ENCODE measurements around the gene TMTC1.
"Not testable (repeated sequence)": the region's sequence is repeated elsewhere in the genome, so short reads cannot be mapped to it uniquely, and the experiment has no call there.

Gene TMTC1

DNA sequence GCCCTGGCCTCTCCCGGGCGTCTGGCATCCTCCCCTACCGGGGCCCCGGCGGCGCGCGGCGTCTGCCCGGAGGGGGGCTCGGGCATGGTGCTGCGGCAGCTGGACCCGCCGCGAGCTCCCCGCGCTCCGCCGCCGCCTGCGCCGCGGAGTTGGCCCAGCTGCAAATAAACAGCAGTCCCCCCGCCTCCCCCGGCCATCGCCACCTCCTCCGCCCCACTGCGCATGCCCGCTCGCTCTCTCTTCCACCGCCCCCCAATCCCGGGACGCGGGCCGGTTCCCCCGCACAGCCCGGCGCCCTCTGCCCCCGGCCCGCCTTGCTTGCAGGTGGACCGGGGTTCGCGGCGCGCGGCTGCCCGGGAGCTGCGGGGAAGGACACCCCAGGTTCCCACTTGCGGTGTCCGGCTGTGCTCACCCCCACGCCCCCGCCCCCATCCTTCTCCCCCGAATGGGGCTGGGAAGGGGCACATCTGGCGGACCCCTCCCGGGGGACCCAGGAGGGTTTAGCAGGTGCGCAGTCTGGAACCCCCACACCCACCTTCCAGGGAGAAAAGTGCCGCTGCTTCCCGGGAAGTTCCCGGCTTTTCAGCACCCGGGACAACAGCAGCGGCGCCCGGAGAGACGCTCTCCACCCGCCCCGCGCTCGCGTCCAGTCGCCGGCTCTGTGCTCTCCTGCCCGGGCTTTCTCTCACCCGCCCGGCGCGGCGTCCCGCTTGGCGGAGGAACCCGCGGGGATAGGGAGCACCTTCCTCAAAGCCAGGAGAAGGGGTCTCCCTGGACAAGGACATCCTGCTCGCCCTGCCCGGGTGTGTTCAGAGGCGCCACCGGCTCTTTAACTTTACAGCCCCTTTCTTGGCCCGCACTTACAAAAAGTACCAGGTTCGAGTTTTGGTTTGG, at the start of gene TMTC1:
Gene TMTC1 (minus strand): TSS at position 170 of the 894 bp plus-strand sequence. CDS start 191 bp downstream, outside the sequence.
- DNase-seq = peak; percentile 28

- DNase-seq = no peak
Observed at GRCh38 chr12:29831173-29831572, 47.4 kb upstream of the TMTC1 start.

DNA sequence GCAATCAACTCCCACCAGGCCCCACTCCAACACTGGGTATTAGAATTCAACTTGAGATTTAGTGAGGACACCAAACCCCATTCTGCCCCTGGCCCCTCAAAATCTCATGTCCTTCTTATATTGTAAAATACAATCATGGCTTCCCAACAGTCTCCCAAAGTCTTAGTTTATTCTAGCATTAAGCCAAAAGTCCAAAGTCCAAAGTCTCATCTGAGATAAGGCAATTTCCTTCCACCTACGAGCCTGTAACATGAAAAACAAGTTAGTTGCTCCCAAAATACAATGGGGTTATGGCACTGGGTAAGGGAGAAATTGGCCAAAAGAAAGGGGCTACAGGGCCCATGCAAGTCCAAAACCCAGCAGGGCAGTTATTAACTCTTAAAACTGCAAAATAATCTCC, 46.6 kb upstream of the TMTC1 start:
- no peak for DNase-seq

DNA sequence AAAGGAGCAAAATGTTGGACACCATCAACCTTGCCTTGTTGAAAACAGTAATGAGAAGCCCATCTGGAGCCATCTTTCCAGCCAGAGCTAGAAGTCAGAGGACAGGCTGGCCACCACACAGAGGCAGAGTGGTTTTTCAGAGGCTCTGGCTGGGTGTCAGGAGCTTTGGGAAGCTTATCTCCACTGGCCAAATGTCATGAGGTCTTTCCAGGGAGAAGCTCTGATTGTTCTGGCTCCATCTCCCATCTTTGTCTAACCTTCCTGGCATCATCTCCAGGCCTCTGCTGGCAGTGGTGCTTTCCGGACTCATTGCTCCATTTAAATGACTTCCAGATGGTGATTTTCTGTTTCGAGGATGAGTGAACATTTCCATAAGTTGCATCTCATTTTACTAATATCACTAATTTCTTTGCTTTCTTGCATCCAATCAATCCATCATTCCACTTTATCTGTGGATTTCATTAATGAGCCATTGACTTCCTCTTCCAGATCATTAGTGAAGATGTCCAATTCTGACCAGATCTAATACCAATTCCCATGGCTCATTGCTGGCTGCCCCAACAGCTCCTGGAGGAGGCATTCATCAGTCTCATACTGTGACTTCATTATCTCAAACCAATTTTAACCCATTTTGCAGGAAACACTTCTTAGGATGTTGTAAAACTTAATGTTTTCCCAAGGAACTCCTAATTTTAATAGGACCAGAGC, 35.3 kb upstream of the TMTC1 start:
- DNase-seq = no peak

GRCh38 chr12:29816874-29817725, 33.4 kb upstream of the TMTC1 start:
- DNase-seq = no peak

DNA sequence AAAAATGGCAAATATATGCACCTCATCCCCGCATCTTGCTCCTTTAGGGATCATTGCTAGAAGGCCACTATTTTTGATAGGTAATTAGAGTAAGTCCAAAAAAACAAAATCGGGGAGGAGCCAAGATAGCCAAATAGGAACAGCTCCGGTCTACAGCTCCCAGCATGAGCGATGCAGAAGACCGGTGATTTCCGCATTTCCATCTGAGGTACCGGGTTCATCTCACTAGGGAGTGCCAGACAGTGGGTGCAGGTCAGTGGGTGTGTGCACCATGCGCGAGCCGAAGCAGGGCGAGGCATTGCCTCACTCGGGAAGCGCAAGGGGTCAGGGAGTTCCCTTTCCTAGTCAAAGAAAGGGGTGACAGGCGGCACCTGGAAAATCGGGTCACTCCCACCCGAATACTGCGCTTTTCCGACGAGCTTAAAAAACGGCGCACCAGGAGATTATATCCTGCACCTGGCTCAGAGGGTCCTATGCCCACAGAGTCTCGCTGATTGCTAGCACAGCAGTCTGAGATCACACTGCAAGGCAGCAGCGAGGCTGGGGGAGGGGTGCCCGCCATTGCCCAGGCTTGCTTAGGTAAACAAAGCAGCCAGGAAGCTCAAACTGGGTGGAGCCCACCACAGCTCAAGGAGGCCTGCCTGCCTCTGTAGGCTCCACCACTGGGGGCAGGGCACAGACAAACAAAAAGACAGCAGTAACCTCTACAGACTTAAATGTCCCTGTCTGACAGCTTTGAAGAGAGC, 26.0 kb upstream of the TMTC1 start:
- not testable (repeated sequence) for DNase-seq

GRCh38 chr12:29807129-29807528, 23.4 kb upstream of the TMTC1 start:
- DNase-seq = peak; percentile 43

- DNase-seq = no peak
Observed at GRCh38 chr12:29804019-29804418, 20.3 kb upstream of the TMTC1 start.

DNA sequence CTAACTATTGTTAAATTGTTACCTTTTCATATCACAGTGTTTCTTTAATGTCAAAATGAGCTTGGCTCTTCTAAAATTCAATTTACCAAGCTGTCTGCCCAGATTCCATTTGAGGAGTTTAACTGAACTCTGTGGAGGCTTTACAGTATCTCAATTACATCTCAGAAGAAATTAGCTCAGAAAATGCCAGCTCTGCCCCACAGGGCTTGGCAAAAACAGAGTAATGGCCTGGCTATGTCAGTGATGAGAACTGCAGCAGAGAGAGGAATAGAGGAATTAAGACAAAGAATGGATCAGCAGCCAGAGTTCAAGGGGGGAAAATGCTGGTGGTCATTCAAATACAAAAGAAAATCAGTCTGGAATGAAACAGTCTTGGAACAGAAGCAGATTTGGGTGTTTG, 15.8 kb upstream of the TMTC1 start:
- DNase-seq = no peak

DNA sequence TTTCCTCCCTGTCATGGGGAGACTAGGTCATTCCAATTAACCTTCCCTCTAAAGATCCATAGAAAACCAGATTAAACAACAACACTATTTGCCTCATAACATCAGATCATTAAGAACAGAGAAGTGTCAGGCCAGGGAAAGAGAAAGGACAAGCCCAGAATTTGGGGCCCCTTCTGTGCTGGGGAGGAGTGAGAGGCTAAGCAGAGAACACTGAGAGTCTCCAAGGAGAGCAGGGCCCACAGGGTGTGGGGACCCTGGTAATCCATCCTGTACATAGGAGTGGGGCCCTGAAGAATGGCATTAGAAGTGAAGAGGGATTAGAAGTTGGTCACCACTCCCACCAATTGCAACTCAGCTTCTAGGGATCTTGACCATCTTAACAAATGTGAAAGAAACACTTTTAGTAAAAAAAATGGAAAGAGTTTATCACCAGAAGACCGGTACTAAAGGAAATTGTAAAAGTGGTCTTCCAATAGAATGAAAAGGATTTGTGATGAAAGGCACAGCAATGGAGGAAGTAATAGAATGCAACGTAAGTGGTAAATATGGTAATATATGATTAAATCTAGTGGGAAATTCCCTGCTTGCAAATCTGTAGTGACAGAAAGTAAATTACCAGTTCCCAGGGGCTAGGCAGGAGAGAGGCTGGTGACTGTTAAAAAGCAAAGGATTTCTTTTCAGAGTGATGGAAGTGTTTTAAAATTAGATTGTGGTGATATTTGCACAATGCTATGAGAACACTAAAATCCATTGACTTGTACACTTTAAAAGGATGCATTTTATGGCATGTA, 14.0 kb upstream of the TMTC1 start:
- no peak for DNase-seq

DNA sequence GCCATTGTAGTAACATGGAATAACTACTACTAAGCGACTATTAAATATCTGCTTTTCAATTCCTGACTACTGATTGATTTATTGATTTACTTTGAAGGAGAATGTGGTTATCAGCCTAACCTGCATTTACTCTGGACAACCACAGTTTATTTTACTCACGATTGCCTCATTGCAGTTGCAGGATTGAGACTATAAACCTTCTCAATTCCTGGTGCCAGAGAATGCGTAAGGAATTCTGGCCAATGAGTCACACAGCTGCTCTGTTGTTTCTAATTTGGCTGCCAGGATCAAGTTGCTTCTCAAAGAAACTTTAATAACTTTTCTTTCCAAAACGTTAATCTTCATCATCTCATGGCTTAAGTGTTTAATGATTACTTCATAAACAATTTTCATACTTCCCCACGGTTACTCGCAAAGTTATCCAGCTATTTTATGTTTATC, 13.1 kb upstream of the TMTC1 start:
- DNase-seq = peak; percentile 74

DNA sequence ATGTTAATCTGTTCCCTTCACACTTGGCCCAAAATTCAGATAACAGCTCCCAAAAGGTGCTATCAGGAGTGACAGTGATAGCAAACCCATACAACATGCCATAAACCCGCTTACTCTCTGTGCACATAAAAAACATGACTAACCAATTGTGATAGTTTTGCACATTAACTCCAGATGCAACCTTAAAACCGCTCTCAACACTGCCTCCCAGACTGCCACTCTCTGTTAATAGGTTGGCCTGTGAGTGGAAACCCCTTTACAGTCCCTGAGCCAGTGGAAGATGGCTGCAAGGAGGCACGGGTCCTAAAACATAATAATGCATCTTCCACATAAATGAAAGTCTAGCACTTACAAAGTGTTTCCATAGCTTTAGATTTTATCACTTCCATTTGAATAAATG, 12.0 kb upstream of the TMTC1 start:
- no peak for DNase-seq

DNA sequence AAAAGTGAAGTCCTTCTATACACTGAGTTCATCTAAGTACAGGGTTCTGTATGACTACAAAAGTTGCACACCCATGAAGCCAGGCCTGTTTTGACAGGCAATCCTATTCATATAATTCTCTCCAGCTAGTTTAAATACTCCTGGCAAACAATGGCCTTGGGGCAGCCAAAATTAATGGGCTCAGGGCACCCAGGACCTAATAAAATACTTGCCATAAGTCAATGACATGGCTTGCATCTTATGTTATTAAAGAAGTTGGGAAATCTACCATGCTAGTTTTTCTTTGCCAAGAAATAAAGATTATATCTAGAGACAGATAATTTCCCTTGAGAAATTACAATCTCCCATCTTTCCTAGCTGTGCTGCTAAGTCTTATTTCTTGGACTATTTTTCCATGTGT, 11.1 kb upstream of the TMTC1 start:
- no peak for DNase-seq

DNA sequence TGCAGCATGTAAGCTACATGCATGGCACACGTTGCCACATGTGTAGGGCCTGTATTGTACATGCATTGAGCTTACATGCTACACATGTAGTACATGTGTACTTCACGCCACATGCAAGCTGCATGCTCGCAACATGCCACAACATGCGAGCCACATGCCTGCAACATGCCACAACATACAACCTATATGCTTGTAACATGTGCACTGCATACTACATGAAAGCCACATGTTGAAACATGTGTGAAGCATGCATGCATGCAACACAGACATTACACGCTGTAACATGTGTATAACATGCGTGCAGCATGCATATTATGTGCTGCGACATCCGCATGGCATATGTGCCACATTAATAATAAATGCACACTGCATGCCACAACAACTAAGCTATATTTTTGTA, 9.1 kb upstream of the TMTC1 start:
- DNase-seq = no peak

GRCh38 chr12:29792132-29792531, 8.4 kb upstream of the TMTC1 start:
- no peak for DNase-seq

DNA sequence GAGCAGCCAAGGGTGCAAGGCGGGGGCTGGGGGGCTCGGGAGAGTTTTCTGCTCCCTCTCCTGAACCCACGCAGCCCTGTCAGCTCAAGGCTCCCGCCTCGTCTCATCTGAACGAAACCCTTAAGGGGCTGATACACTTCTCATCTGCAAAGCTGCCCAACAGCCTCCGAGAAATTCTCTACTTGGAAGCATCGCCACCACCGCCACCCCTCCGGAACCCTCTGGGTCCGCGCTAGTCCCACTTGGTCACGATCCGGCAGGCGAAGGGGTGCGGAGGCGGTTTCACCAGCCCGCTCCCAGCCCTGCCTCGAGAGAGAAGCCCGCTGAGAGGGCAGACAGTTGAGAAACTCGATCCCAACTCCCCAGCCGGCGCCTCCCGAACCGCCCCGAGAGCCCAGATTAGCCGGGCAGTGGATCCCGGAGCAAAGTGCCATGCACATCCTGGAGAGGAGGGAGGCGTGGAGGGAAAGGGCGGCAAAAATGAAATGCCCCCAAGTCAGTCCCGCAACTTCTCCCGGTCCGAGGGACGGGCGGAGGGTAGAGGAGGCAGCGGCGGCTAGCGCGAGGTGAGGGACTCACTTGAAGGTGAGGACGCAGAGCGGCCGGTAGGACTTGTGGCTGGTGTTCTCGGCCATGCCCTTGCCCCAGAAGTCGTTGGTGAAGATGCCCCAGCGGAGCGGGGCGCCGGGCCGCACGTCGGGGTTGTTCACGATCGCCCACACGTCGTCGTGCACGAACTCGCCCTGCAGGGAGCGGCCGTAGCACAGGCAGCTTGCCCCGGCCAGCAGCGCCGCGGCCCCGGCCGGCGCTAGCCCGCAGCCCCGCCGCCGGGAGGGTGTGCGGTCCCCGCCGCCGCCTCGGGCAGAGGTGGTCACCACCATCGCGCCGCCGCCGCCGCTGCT, 620 bp downstream of the TMTC1 start:
- DNase-seq = no peak

DNA sequence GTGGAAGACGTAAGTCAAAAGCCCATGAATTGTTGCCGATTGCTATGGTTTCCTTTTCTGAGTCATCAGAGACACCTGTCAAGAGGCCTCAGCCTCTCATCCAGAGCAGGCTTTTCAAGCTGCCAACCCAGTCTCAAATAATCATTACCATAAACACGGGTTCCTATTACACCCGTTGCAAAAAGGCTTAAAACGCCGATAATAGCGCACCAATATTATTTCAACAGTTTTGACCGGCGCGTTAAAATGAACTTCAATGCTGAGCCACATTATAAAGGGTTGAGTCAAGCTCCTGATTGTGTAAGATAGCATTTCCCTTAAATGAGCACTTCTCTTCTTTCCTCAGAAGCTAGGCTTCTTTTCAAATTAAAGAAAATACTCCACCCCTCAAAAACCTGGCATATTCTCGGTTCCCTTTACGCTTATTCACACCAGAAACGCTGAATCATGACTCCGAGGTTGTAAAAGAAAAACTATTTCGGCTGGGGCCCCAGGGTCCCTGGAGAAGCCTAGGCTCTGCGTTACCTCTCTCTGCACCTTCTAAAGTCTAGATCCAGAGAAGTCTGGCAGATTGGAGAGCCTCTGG, 1.4 kb downstream of the TMTC1 start:
- DNase-seq = peak; percentile 48

DNA sequence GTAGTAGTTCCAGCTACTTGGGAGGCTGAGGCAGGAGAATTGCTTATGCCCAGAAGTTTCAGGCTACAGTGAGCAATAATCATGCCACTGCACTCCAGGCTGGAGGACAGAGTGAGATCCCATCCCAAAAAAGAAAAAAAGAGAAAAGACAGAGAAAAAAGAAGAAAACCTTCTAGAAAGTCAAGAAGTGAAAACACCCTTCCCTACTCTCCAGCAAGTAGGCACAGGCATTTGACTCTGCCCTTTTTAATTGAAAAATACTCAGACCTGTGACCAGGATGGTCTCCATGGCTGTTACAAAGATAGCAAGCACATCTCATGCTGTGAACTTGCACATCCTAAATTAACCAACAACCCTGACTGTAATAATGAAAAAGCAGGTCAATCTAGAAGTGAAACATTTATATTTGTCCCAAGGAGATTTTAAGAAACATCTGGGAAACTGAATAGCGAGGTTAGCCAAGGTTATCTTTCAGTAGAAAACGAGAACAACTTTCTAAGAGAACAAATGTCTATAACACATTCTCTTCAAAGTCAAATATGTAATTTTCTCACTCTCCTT, 2.0 kb downstream of the TMTC1 start:
- no peak for DNase-seq

GRCh38 chr12:29781188-29781587, 2.6 kb downstream of the TMTC1 start:
- DNase-seq = no peak

DNA sequence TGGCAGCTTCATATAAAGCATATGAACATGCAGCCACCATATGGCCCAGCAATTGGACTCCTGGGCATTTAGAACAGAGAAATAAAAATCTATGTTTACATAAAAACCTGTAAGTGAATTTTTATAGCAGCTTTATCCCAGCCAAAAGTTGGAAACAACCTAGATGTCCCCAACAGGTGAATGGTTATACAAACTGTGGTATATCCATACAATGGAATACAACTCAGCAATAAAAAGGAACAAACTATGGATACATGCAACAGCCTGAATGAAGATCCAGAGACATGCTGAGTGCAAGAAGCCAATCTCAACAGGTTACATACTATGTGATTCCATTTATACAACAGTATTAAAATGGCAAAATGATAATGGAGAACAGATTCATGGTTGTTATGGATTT, 3.7 kb downstream of the TMTC1 start:
- no peak for DNase-seq

Data from NCI-H226 (cell line).